SK-N-SH treated with all-trans-retinoic acid at 6 μM for 48 hours (cell line): ENCODE results near the gene C20orf144.

Experiments
- CSRNP3 ChIP-seq: fragments of 250-450 bp; sonication (Bioruptor Pico); IDR thresholded peaks from 2 replicates; pipeline ENCODE4 v1.5.1; 2021; ENCODE audit warnings: mild to moderate bottlenecking, moderate library complexity
- RARB ChIP-seq: fragments of 250-450 bp; sonication (Bioruptor Pico); IDR thresholded peaks from 2 replicates; pipeline ENCODE4 v1.8.0; 2021; ENCODE audit warnings: mild to moderate bottlenecking, moderate library complexity
- ZFP3 ChIP-seq: fragments of 250-450 bp; sonication (Bioruptor Pico); IDR thresholded peaks from 2 replicates; pipeline ENCODE4 v1.5.0; 2020; ENCODE audit warnings: mild to moderate bottlenecking, moderate library complexity
- TF ChIP-seq, protein P1 (sequence below): fragments of 250-450 bp; sonication (Bioruptor Pico); IDR thresholded peaks from 2 replicates; pipeline ENCODE4 v1.8.0; 2020; ENCODE audit warnings: mild to moderate bottlenecking, moderate library complexity, borderline replicate concordance

GRCh38 chr20:33635341-33635740 lies 26.8 kb upstream of the C20orf144 start:
- TF ChIP-seq, protein P1, sequence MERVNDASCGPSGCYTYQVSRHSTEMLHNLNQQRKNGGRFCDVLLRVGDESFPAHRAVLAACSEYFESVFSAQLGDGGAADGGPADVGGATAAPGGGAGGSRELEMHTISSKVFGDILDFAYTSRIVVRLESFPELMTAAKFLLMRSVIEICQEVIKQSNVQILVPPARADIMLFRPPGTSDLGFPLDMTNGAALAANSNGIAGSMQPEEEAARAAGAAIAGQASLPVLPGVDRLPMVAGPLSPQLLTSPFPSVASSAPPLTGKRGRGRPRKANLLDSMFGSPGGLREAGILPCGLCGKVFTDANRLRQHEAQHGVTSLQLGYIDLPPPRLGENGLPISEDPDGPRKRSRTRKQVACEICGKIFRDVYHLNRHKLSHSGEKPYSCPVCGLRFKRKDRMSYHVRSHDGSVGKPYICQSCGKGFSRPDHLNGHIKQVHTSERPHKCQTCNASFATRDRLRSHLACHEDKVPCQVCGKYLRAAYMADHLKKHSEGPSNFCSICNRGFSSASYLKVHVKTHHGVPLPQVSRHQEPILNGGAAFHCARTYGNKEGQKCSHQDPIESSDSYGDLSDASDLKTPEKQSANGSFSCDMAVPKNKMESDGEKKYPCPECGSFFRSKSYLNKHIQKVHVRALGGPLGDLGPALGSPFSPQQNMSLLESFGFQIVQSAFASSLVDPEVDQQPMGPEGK (CRISPR knock-in tag), result no peak
- TF ChIP-seq ZFP3 (CRISPR knock-in tag), result no peak
- TF ChIP-seq CSRNP3 (CRISPR knock-in tag), result no peak
- TF ChIP-seq RARB (CRISPR knock-in tag), result no peak
